ENCODE results near the gene CYB561D1.
A peak's percentile ranks its signal among the peaks of the same experiment; 100 is the strongest.

The CYB561D1 gene

DNA sequence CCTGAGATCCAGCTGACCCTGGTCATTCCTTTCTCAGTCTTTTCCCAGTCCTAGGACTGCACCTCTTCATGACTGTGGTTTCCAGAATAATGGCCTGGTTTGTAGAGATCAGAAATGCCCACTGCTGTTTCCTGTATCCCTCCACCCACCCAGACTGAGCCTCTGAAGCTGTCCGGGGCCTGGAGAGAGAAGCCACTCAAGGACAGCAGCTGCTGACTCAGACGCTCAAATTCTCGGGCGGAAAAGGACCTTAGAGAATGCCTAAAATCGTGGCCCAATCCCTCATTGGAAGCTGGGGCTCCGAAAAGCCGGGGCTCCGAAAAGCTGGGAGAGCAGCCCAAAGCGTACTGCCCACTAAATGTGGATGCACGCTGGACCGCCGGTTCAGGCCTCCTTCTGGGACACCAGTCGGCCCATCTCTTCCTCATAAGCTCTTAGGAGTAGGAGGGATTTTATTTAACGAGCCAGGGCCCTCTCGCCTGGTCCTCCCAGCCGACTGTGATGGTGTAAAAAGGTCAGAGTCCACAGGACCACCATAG, 38.0 kb downstream of the CYB561D1 start:
- no peak for DNase-seq

DNA sequence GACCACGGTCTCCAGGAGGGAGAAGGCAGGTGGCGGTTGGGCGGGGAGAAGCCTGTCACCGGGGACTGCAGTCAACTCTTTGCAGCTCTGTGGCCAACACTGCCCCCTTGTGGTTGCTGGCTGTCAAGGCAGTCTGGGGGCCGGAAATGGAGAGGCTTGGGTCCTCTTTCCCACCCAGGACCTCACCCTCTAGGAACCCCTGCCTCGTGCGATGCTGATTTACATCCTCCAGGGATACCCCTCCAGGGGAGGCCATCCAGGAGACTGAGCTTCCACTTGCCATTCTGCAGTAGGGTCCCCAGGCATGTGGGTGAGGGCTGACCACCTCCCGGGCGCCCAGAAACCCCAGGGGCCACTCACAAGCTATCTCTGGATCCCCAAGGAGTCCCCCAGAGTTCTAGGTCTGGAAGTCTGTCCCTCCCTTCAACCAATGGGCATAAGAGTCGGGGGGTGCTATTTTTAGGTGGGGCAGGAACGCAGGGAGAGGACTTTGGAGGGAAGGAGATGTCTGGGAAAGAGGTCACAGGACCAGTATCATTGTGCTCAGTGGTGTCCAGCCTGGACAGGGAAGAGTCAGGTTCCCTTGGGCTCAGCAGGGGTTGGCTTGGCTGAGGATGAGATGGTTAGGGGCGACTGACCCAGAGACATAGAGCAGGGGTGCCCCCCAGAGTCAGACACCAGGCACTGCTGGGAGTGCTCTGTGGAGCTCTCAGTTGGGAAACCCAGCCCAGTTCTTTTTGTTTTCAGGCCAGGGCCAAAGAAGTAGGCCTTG, 38.7 kb downstream of the CYB561D1 start:
- peak; percentile 93 to 95 for DNase-seq

DNA sequence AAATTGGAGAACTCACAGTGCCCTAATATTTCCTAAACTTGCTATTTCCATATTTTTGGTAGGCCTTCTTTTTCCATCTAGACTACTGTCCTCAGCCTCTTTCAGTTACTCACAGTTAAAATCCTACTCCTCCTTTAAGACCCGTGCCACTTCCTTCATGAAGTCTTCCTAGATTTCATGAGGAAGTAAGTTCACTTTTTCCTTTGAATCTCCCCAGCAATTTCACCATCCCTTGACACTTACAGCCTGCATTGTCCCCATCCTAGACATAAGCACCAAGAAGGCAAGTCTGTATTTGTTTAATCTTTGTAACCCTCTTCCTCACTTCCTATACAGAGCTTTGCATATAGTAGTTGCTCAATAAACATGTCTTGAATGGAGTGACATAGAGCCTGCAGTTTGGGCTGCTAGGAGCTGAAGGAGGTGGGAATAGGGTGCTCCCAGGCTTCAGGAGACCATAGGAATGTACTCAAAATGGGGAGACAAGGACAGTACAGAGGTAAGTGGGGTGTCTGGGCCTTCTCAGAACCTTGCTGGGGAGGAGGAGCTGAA, 40.5 kb downstream of the CYB561D1 start:
- no peak for DNase-seq

DNA sequence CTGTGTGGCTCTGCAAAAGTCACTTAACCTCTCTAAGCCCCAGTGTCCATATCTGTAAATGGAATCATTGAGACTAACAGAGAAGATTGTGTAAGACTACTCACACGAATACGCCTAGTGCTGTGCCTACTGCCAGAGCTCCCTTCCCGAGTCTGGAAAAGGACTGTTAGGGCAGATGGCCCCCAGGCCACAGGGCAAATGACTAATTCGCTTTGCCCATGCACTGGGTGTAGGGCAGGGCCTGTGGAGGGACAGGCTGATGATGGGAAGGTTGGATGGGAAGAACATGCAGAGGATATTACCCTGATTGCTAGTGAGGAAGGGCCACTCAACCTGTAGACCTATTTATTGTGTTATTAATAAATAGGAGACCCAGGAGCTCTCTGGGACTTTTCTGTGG, 41.6 kb downstream of the CYB561D1 start:
- DNase-seq: no peak

DNA sequence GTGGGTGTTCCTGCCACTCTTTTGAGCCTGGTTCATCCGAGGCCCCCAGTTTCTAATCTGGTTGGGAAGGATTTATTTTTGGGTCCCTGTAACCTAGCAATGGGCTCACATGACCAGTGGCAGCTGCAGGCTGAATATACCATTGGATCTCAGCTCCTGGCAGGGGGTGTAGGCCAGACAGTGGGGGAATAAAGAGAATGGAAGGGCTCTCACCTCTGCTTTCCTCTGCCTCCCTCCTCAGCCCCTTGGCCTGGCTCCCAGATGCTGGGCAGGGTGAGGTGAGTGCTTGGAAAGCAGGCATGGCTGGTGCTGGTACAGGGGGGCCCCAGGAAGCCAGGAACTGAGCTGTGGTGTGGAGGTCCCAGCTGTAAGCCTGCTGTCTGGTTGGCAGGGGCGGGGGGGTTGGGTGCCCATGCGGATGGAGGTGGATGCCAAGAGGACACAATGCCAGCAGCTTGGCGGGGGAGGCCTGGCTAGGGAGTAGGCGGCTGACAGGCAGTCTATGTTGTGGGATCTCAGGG, 42.1 kb downstream of the CYB561D1 start:
- no peak for DNase-seq

DNA sequence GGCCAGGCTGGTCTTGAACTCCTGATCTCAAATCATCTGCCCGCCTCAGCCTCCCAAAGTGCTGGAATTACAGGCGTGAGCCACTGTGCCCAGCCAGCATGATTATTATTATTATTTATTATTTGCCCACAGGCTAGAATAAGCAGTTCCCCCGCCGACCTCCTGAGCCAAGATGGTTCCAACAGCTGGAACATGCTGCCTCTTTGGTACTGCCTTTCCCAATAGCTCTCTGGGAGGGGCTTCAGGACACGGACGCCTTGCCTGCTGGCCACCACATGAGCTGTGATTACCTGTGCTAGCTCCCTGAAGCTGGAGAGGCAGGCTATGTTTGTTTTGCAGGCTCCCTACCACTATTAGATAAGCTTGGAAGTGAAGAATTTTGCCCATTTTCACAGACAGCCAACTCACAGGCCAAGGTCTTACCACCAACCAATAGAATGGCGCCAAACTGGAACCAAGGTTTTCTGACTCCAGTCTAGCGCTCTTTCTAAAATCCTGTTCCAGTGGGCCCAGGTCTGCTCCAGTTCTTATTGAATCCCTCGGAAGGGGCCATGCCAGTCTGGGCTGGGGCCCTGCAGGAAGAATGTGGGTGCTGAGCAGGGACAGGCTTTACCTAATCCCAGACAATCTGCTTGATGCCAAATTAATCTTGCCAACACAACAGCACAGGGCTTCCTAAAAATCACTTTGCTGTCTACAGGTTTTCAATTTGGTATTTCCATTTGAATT, 43.7 kb downstream of the CYB561D1 start:
- no peak for DNase-seq

DNA sequence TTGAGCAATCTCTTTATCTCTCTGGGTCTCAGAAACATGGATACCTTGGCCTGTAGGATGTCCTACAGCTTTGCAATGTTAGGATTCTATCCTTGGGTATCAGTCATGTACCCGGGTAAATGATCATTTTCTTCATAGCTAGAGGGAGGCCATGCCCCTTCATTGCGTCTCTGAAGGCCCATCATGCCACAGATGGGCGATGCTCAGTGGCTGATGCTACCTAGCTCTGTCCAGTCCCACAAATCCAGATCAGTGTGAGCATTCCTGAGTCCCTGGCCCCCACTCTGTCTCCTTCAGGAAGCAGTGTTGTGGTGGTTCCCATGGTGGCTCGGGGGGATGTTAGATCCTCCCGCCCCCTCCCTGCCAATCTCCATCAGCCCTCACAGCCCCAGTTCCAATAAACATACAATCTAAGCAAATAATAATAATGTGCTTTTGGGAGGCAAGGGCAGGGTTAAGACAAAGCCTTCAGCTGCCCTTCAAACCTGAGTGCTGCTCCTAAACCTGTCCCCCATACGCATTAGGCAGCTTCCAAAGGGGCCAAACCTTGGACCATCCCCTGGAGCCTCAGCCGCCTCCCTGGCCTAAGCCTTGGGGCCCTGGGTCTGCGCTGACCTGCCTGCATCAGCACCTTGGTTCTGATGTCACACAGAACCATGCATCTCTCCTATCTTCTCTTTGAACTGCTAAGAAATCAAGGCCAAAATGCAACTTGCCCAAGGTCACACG, 45.1 kb downstream of the CYB561D1 start:
- DNase-seq: no peak

DNA sequence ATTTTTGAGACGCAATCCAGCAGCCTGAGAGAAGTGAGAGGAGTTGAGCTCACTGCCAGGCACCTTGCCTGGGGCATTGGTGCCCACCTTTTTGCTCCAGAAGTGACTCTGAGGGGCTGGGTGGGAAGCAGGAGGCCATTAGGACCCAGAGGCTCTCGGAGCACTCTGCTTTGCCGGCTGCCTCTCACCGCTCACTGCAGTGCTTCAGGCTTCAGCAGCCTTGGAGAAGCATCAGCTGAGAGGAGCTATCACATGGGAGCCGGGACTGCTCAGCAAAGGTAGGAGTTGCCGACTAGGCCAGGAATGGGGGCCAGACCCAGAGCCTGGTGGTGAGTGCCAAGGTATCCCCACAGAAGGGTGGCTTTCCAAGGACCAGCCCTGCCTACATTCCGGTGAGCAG, 45.8 kb downstream of the CYB561D1 start, which contains the start of gene GPR61:
TSS of gene GPR61 (plus strand) at position 197 of the 400 bp plus-strand sequence. CDS start 3,151 bp downstream, outside the sequence.
- no peak for DNase-seq

DNA sequence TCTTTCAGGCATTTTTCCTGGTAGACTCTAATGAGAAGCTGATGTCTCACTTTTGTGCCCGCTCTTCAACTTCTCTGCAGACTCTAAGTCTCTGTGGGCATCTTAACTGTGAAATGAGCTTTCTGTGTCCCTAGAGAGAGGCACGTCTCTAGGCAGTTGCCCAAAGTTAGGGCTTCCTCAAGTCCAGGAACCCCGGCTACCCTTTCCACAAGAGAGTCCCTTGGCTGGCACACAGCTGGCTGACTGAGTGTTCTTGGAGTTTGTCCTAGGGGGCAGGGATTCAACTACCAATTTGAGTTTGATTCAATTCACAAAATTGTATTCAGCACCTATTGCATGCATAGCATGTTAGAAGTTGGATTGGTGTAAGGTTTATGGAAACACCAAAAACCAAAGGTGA, 47.2 kb downstream of the CYB561D1 start:
- DNase-seq: no peak

DNA sequence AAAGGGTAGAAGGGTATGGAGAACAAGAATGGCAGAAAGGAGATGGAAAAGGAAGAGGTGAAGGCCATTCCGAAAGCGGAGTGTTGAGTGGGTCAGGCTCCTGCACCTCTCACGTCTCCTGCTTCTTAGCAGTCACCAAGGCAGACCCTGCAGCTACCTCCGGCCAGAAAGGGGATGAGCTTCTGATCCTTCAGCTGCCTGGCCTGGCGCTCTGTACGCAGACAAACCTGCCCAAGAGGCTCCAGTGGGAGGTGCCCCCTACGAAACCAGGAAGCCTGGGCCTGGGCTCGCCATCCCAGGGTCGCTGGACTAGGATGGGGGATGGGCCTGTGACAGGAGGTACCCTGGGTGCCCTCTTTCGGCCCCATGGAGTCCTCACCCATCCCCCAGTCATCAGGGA, 48.8 kb downstream of the CYB561D1 start:
- DNase-seq: no peak

DNA sequence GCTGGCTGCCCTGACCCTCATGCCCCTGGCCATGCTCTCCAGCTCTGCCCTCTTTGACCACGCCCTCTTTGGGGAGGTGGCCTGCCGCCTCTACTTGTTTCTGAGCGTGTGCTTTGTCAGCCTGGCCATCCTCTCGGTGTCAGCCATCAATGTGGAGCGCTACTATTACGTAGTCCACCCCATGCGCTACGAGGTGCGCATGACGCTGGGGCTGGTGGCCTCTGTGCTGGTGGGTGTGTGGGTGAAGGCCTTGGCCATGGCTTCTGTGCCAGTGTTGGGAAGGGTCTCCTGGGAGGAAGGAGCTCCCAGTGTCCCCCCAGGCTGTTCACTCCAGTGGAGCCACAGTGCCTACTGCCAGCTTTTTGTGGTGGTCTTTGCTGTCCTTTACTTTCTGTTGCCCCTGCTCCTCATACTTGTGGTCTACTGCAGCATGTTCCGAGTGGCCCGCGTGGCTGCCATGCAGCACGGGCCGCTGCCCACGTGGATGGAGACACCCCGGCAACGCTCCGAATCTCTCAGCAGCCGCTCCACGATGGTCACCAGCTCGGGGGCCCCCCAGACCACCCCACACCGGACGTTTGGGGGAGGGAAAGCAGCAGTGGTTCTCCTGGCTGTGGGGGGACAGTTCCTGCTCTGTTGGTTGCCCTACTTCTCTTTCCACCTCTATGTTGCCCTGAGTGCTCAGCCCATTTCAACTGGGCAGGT, 49.5 kb downstream of the CYB561D1 start:
- DNase-seq: no peak

DNA sequence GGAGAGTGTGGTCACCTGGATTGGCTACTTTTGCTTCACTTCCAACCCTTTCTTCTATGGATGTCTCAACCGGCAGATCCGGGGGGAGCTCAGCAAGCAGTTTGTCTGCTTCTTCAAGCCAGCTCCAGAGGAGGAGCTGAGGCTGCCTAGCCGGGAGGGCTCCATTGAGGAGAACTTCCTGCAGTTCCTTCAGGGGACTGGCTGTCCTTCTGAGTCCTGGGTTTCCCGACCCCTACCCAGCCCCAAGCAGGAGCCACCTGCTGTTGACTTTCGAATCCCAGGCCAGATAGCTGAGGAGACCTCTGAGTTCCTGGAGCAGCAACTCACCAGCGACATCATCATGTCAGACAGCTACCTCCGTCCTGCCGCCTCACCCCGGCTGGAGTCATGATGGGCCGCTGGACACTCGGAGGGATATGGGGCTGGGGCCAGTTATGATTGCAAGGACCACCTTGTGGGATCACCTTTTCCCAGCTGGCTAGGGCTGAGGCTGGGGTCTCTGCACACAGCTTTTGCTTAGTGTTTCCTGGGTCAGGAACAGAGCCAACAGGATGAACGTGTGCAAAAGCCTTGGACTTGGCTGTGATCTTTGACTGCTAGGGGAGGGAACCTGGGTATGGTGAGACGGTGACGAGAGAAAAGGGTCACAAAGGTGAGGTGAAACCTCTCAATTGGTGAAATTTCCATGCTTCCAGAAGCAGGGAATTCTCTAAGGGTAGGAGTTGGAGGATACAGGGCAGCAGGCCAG, 50.3 kb downstream of the CYB561D1 start:
- no peak for DNase-seq

DNA sequence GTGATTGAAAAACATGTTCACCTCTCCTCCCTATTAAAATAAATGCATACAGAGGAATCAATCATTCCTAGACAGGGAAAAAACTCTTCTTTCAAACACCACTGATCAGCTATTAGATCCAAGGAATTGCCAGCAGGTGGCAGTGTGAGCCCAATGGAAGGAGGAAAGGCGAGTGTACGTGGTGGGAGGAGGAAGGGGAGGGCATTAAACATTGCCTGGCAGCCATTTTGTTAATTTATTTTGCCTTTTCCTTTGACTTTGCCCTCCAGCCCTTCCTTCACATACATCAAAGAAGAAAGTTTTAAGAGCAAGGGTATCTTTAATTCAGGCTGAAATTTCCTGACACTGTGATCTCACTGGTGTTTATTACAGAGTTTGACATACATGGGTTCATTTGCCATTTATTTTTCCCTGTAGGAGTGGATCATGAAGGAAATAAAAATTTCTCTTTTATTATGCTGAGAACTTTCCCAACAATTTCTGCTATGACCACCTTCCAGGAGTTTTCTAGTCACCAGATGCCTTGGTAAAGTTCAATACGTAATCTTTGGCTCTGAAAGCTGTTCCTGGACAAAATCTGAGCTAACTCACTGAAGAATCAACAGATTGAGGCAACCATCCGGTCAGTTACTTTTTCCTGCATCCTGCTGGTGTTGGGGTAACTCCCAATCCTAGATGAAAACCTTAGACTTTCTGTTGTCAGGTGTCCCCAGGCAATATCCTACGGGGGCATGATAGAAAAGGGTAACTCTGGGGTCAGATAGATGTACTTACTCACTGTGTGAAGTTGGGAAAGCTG, 52.6 kb downstream of the CYB561D1 start:
- DNase-seq: peak; percentile 90 to 95

DNA sequence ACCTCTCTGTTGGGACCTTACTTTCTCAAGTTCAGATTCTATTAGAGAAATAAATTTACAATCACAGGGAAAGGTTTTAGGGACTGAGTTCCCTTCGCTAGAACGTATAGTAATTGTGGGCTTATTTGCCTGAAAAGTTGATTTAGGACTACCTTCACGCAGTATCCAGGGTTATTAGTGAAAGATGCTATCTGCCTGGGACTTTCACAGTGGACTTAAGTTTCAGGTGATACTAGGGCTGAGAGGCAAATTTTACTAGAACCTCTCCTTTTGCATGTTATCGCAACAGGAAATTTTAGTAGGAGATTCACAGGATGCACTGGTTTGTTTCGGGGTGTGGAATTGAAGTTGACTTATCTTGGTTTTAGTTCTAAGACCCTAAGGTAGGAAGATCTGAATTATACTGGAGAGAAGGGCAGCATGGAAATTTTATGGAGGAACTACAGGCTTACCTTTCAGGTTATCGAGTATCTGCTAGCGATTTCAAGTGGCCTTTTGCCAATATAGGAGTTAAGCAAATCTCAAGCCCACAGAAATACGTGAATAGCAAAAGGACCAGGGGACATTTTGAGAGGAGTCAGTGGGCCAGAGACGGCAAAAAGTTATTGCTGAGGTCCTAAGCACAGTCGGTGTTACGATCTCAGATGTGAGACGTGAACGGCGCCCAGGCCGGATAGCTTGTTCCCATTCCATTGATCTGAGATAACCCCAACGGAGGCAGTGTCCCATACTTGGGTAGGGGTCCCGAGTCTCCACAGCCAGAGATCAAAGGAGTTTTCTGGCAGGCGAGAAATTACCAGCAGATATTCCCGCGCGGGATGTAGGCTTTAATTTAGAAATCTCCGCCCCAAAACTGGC, 53.8 kb downstream of the CYB561D1 start:
- DNase-seq: peak; percentile 15 to 17

DNA sequence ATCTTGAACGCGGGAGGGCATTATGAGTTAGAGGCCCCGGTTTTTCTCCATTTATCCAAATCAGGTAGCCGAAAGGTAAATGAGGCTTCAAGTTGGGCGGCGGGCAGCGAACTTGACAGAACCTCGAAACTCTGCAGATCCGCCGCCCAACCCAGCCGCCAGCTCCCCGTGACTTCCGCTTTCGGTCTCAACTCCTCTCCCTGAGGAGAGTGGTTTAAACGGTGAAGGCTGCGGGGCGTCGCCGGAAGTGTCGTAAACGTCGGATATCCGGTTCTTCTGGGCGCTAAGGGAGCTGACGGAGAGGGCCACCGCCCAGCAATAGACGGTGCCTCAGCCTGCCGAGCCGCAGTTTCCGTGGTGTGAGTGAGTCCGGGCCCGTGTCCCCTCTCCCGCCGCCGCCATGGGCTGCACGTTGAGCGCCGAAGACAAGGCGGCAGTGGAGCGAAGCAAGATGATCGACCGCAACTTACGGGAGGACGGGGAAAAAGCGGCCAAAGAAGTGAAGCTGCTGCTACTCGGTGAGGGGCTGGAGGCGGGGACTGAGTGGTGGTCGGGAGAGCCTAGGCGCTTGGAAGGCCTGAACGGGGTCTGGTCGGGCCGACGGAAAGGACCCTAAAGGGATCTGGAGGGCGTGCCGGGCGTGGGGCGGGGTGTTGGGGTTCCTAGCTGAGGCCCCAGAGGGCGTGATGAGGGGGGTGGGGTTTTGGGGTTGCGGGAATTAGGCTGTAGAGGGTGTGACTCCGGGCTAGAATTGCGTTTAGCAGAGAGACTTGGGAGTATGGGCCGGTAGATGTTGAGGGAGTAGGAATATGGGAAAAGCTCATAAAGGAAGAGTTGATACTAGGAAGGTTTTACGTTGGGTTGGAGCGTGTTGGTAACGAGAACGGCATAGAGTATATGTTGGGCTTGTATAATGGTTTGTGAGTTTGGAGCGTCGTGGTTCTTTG, 54.7 kb downstream of the CYB561D1 start, which contains the start of gene GNAI3:
TSS of gene GNAI3 (plus strand) at position 295 of the 947 bp plus-strand sequence. CDS start at position 401, 106 bp downstream.
- DNase-seq: peak; percentile 95

Measured in stimulated activated CD4-positive, alpha-beta T cell treated with anti-CD3 and anti-CD28 coated beads, Interleukin-2, amount 100 ng/mL, for 24 hours (primary cell).